GM19025 (cell line): ENCODE results near the gene OFD1.

ENCODE experiments used
- ATAC-seq: cut with Tn5 transposase; IDR thresholded peaks from one replicate; pipeline ENCODE4 v1.9.1; 2021; ENCODE audit warnings: mild to moderate bottlenecking, low read depth, moderate library complexity; ENCODE audit not compliant: unreplicated experiment

The OFD1 gene

GRCh38 chrX:13790206-13791131, 55.9 kb downstream of the OFD1 start:
- ATAC-seq: no peak

DNA sequence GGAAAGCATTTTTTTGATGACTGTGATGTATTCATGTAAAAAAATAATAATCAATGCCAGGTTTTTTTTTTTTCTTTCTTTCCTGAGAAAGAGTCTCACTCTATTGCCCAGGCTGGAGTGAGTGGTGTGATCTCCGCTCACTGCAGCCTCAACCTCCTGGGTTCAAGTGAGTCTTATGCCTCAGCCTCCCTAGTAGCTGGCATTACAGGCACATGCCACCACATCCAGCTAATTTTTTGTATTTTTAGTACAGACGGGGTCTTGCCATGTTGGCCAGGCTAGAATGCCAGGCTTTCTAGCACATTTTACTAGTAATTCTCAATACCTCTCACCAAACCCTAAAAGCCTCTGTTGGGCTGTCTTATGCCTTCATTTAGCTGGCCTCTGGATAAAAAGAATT, 56.6 kb downstream of the OFD1 start:
- ATAC-seq: no peak

DNA sequence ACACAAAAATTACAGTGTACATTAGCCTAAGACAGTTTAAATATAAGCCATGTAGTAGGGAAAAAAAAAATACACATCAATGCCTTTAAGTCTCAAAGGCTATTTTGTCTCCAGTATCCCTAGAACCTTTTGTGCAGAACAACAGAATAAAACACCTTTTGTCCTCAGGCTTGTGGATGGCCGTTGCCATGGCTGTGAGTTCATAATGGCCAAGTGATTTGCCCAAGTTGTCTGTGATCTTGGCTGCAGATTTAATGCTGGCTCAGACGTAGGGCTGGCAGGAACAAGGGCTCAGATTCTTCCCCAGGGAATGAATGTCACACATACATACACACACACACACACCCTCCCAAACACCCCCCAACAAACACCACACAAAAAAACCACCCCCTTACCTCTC, 57.0 kb downstream of the OFD1 start:
- no peak for ATAC-seq

- no peak for ATAC-seq
These were observed 59.3 kb downstream of the OFD1 start for GRCh38 chrX:13793897-13794296.

GRCh38 chrX:13794417-13794816, 59.9 kb downstream of the OFD1 start:
- no peak for ATAC-seq

DNA sequence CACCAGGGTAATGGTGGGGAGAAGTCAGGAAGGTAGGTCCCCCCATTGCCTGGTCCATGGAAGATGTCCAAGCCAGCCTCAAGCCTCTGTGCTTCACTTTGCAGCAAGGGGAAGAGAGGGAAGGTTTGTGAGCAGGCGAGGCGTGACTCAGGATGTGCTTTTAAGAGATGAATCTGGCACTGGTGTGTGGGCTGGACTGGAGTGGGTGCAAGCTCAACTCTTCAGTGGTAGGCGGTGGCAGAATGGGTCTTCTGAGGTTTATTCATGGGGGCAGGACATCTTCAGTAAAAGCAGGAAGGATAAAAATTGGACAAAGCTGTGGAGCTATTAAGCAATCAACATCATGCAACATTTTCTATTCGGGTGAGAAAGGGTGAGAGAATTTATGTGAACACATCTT, 63.0 kb downstream of the OFD1 start:
- ATAC-seq: no peak

DNA sequence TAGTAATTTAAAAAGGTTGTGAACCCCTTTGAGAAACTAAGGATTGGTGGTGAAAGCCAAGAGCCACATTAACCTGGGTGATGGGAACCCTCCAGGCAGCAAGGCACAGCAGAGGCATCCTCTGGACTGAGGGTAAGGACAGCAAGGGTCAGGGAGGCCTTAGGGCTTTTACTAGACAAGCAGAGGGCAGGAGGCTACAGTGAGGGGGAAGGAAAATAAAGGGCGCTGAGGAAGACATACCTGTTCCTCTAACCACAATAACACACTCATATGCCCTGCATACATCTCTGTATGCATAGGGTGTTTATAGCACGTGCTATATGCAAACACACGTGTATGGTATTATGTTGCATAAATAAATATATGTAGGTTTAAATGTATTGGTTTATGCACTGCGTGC, 63.6 kb downstream of the OFD1 start:
- no peak for ATAC-seq

DNA sequence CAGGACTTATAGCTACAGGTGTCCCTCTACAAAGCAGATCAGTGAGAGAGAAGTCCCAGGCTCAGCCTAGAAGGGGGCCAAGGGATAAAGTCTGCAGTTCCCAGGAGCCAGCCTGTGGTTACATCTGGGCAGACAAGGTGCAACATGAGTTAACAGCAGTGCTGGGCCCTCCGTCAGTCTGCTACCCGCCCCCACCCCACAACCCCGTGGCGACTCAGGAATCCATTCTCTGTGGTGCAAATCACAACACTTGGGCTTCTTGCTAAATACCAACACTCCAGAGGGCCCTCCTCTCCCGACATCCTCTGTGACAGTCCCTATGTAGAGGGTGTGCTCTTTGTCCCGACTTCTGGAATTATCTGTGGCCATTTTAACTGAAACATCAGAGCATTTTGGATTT, 68.6 kb downstream of the OFD1 start:
- ATAC-seq: no peak

- ATAC-seq: no peak
These were observed 70.7 kb downstream of the OFD1 start for GRCh38 chrX:13805241-13805640.

- no peak for ATAC-seq
These were observed 73.7 kb downstream of the OFD1 start for GRCh38 chrX:13808293-13808692.

DNA sequence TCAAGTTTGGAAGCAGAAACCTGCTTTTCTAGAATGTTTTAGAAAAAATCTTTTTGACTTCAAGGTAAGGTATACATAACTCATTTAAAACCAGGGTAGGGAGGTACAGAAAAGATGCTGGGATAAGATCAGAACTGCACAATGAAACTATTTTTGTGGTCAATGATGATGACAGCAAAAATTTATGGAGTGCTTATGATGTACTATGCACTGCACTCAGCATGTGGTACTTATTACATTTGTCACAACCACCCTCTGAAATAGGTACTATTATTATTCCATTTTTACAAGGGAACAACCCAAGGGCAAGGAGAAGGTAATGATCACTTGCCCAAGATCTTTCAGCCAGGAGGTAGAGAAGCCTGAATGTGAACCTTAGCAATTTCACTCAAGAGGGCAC, 74.3 kb downstream of the OFD1 start:
- ATAC-seq: no peak

DNA sequence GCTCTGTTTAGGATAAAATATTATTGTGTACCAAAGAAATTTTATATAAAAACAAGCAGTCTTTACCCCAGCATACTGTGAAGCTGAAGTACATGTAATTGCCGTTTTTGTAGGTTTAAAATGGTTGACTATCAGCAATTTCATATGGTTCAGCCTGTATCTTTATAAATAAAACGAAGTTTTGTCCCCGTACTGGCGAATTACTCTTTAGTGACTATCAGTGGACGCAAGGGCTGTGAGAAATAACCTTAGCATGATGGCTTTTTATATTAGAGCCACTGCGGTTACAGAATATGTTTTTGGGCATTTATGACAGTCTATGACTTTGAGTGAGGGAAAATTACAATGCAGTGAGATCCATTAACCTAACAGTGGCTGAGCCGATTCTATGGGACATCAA, 81.1 kb downstream of the OFD1 start:
- ATAC-seq: no peak

- no peak for ATAC-seq
These were observed 81.6 kb downstream of the OFD1 start for GRCh38 chrX:13816176-13816575.

GRCh38 chrX:13816643-13817627, 82.4 kb downstream of the OFD1 start, which contains the start of gene GPM6B:
Gene GPM6B (minus strand): TSS chrX:13817093. CDS start chrX:13816904, 189 bp downstream.
- no peak for ATAC-seq
